ENCODE results near the gene LRIT3. TPM values are rescaled to one million over a fixed set of nuclear protein-coding genes. Genes with fewer than 3 reads are reported as not detected.

LRIT3 gene
- total and polyA plus RNA-seq, 2 of the 13 experiments (the other 11 are each of a cell fraction or from before 2014, with no cell fraction given) = 0.03 TPM; not detected in 1

DNA sequence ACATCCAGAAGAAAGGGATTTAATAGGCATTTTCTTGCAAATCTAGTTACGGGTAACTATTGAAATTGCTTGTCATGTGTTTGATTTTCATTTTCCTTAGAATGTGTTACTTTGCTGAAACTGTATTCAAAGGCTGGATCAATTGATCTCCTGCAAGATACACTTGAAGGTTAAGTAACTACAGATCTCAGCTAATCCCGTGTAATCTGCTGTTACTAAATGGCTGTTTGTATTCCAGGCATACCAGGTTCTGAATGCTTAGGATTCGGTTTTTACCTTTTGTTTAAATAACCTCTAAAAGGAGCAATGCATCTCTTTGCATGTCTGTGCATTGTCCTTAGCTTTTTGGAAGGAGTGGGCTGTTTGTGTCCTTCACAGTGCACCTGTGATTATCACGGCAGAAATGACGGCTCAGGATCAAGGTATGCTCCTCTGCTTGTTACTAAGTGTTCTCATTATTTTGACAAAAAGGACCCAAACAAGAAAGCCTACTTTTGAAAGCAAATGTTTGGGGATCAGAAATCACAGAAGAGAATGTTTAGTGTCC, at the start of gene LRIT3 (continued):
- TF ChIP-seq, protein P1, sequence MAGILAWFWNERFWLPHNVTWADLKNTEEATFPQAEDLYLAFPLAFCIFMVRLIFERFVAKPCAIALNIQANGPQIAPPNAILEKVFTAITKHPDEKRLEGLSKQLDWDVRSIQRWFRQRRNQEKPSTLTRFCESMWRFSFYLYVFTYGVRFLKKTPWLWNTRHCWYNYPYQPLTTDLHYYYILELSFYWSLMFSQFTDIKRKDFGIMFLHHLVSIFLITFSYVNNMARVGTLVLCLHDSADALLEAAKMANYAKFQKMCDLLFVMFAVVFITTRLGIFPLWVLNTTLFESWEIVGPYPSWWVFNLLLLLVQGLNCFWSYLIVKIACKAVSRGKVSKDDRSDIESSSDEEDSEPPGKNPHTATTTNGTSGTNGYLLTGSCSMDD (CRISPR knock-in tag; IDR thresholded peaks at IDR 0.05) = no peak
- no peak for TF ChIP-seq PAWR (CRISPR knock-in tag; IDR thresholded peaks at IDR 0.05; ENCODE audit: borderline replicate concordance)
- TF ChIP-seq, protein P2, sequence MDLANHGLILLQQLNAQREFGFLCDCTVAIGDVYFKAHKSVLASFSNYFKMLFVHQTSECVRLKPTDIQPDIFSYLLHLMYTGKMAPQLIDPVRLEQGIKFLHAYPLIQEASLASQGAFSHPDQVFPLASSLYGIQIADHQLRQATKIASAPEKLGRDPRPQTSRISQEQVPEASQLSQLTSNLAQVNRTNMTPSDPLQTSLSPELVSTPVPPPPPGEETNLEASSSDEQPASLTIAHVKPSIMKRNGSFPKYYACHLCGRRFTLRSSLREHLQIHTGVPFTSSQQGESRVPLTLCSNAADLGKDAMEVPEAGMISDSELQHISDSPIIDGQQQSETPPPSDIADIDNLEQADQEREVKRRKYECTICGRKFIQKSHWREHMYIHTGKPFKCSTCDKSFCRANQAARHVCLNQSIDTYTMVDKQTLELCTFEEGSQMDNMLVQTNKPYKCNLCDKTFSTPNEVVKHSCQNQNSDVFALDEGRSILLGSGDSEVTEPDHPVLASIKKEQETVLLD (CRISPR knock-in tag; IDR thresholded peaks at IDR 0.05; ENCODE audit: low read depth) = no peak

DNA sequence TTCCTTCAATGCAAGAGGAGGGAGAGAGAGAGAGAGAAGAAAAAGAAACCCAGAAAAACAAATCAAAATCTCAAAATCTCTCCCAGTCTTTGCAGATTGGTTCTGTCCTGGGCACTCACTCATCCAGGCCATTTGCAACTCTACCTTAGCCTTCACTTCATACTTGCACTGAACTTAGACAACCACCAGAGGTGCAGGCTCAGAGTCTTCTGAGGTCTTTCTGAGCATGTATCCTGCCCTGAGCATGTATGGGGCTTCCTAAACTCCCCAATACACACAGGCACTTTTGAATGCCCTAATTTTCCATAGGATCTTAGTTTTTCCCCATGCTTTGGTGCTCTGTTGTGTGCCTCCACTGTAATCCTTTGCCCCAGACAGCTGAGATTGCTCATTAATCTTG, 49.0 kb upstream of the LRIT3 start:
- Histone ChIP-seq H3K27ac (ENCODE audit: extremely low read length, insufficient read depth, low read length) (no peak overlapping the region), H3K4me3 (replicated peaks in 1 of 3; ENCODE audit: insufficient read depth in 1 of 3, low read depth in 2 of 3, low read length in 3 of 3) (peak overlapping the region in 1 of 3 experiments; percentile 17; a peak in 2 of 6 replicates), H2AFZ (ENCODE audit: low read length) (no peak overlapping the region), H3K27me3 (ENCODE audit: control insufficient read depth in 1 of 2, insufficient read depth in 2 of 2, low read length in 2 of 2) (no peaks in the 10 kb centered on the region), H3K9ac (ENCODE audit: insufficient read depth, low read depth, low read length) (peak overlapping the region; percentile 6; the same call in 1 of the 2 replicates), H3K9me3 (ENCODE audit: low read length) (peaks cover 31% of the 10 kb centered on the region), H3K79me2 (ENCODE audit: insufficient read depth, low read length) (peaks cover 74% of the 10 kb centered on the region), H3K36me3 (replicated peaks in 1 of 2; ENCODE audit: control insufficient read depth in 1 of 2, insufficient read depth in 2 of 2, low read length in 2 of 2) (peaks cover 3 to 29% of the 10 kb centered on the region in 2 experiments; a peak in 4 of 5 replicates), H3K4me2 (ENCODE audit: low read depth, low read length) (peak overlapping the region; percentile 65), H3K4me1 (ENCODE audit: insufficient read depth, low read length) (peaks cover 52% of the 10 kb centered on the region), H4K20me1 (ENCODE audit: insufficient read depth, low read length) (peaks cover 2% of the 10 kb centered on the region; the same call in 1 of the 2 replicates)
- BruUV-seq (replicated peaks) = no TSS peak
- ATAC-seq (peak; percentile 85), DNase-seq (ENCODE audit: low spot score) (no peak), FAIRE-seq (peak; percentile 47)
- intact Hi-C loops (cut with micrococcal nuclease; ENCODE audit: unreplicated experiment) (no loop called here), in situ Hi-C loops (cut with HindIII; ENCODE audit: extremely low pct_ligation_motif_present, low pct_unique_long_range_greater_than_20kb) (no loop called here)
- ChIA-PET POLR2A (no interaction called here), CTCF (ENCODE audit: low intra/inter-chr PET ratio, low total read pairs) (no interaction called here)
- TF ChIP-seq ZNF629 (CRISPR knock-in tag; conservative IDR thresholded peaks at IDR 0.05) (no peak), XRCC5 (optimal IDR thresholded peaks at IDR 0.05; ENCODE audit: low read length) (peak; percentile 29), RARA (CRISPR knock-in tag; IDR thresholded peaks at IDR 0.05) (no peak), KMT2A (CRISPR knock-in tag; IDR thresholded peaks at IDR 0.05) (no peak), ZNF816 (CRISPR knock-in tag; IDR thresholded peaks at IDR 0.05; ENCODE audit: borderline replicate concordance) (no peak), ZNF550 (CRISPR knock-in tag; IDR thresholded peaks at IDR 0.05; ENCODE audit: borderline replicate concordance) (peak; percentile 100), ZNF510 (CRISPR knock-in tag; IDR thresholded peaks at IDR 0.05; ENCODE audit: low read depth) (no peak), YY1 (IDR thresholded peaks at IDR 0.05; ENCODE audit: insufficient read depth, insufficient replicate concordance, low read depth, low read length) (no peak), POLR2G (IDR thresholded peaks at IDR 0.05; ENCODE audit: low read depth, low read length) (0 out of 2 replicates have a peak, but pooled peaks have one; percentile 29)
- TF ChIP-seq, protein P3, sequence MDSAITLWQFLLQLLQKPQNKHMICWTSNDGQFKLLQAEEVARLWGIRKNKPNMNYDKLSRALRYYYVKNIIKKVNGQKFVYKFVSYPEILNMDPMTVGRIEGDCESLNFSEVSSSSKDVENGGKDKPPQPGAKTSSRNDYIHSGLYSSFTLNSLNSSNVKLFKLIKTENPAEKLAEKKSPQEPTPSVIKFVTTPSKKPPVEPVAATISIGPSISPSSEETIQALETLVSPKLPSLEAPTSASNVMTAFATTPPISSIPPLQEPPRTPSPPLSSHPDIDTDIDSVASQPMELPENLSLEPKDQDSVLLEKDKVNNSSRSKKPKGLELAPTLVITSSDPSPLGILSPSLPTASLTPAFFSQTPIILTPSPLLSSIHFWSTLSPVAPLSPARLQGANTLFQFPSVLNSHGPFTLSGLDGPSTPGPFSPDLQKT (CRISPR knock-in tag; IDR thresholded peaks at IDR 0.05; ENCODE audit: borderline replicate concordance) = no peak
- TF ChIP-seq, protein P4, sequence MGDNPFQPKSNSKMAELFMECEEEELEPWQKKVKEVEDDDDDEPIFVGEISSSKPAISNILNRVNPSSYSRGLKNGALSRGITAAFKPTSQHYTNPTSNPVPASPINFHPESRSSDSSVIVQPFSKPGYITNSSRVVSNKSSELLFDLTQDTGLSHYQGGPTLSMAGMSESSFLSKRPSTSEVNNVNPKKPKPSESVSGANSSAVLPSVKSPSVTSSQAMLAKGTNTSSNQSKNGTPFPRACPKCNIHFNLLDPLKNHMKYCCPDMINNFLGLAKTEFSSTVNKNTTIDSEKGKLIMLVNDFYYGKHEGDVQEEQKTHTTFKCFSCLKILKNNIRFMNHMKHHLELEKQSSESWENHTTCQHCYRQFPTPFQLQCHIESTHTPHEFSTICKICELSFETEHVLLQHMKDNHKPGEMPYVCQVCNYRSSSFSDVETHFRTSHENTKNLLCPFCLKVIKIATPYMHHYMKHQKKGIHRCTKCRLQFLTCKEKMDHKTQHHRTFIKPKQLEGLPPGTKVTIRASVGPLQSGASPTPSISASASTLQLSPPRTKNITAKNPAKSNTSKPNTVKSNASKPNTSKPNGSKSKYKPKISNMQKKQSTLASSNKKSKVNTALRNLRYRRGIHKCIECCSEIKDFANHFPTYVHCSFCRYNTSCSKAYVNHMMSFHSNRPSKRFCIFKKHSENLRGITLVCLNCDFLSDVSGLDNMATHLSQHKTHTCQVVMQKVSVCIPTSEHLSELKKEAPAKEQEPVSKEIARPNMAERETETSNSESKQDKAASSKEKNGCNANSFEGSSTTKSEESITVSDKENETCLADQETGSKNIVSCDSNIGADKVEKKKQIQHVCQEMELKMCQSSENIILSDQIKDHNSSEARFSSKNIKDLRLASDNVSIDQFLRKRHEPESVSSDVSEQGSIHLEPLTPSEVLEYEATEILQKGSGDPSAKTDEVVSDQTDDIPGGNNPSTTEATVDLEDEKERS (CRISPR knock-in tag; IDR thresholded peaks at IDR 0.05) = 0 out of 2 replicates have a peak, but pooled peaks have one; percentile 34
- TF ChIP-seq, protein P5, sequence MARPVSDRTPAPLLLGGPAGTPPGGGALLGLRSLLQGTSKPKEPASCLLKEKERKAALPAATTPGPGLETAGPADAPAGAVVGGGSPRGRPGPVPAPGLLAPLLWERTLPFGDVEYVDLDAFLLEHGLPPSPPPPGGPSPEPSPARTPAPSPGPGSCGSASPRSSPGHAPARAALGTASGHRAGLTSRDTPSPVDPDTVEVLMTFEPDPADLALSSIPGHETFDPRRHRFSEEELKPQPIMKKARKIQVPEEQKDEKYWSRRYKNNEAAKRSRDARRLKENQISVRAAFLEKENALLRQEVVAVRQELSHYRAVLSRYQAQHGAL (CRISPR knock-in tag; IDR thresholded peaks at IDR 0.05; ENCODE audit: not compliant biosample characterization) = no peak

Measured in HepG2 (cell line).